Stimulated activated CD8-positive, alpha-beta memory T cell treated with anti-CD3 and anti-CD28 coated beads, Interleukin-7, amount 100 ng/mL, for 48 hours (primary cell): ENCODE measurements around the gene NCOR2.

ENCODE experiments used
- DNase-seq, 2 donors: peaks; one replicate each; pipeline ENCODE4 v3.0.0-alpha.2; 2020; ENCODE audit warnings: low read depth in 1 of 2; ENCODE audit errors: extremely low read depth in 1 of 2

The NCOR2 gene

GRCh38 chr12:124577986-124578385 lies 10.6 kb upstream of the NCOR2 start:
- DNase-seq = no peak

GRCh38 chr12:124577374-124577773 lies 10.0 kb upstream of the NCOR2 start:
- DNase-seq = no peak

- no peak for DNase-seq
These were observed 8.7 kb upstream of the NCOR2 start for GRCh38 chr12:124576061-124576650.

GRCh38 chr12:124573839-124574786 lies 6.7 kb upstream of the NCOR2 start:
- no peak for DNase-seq

GRCh38 chr12:124571556-124571955 lies 4.1 kb upstream of the NCOR2 start:
- DNase-seq = no peak

GRCh38 chr12:124570810-124571209 lies 3.4 kb upstream of the NCOR2 start:
- DNase-seq = no peak

GRCh38 chr12:124569375-124570148 lies 2.1 kb upstream of the NCOR2 start:
- DNase-seq = no peak

GRCh38 chr12:124568431-124569374 lies 1.3 kb upstream of the NCOR2 start:
- DNase-seq = no peak

GRCh38 chr12:124567673-124568373 lies 411 bp upstream of the NCOR2 start:
- DNase-seq = peak; percentile 56 to 61

- DNase-seq = peak in 1 of 2 donors; percentile 53
These were observed 1.0 kb downstream of the NCOR2 start for GRCh38 chr12:124566161-124566996.

GRCh38 chr12:124565656-124566160 lies 1.7 kb downstream of the NCOR2 start:
- DNase-seq = no peak

- no peak for DNase-seq
These were observed 2.4 kb downstream of the NCOR2 start for GRCh38 chr12:124564971-124565491.

- DNase-seq = no peak
These were observed 3.0 kb downstream of the NCOR2 start for GRCh38 chr12:124564232-124564958.

- DNase-seq = no peak
These were observed 3.6 kb downstream of the NCOR2 start for GRCh38 chr12:124563809-124564208.

GRCh38 chr12:124563401-124563800 lies 4.0 kb downstream of the NCOR2 start:
- DNase-seq = no peak

- no peak for DNase-seq
These were observed 4.6 kb downstream of the NCOR2 start for GRCh38 chr12:124562796-124563181.

- DNase-seq = no peak
These were observed 5.2 kb downstream of the NCOR2 start for GRCh38 chr12:124562018-124562795.
